ENCODE results near the gene PPP4R3B. TPM values are rescaled to one million over a fixed set of nuclear protein-coding genes. Genes with fewer than 3 reads are reported as not detected.

PPP4R3B gene
- polyA plus RNA-seq, 1 donor (not counting 4 experiments of a cell fraction or from before 2014, with no cell fraction given) = 30.1 TPM

DNA sequence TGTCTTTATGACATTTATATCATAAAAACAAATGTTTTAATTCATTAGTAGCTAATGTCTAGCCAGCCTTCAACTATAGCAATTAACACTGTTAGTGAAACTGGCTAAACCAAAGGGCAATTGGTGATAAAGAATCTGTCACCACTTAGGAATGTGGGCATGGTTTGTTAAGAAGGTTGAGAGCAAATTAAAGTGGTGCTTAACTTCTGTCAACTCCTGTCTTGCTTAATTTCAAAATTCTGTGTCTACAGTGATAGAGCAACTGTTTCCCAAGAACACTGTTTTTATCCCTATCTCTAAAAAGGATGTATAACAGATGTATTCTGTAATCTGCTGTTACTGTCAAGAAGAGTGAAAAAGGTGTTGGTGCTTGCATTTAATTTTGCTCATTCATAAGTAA lies 61.4 kb downstream of the PPP4R3B start:
- no peak overlapping the region for H3K9ac ChIP-seq (ENCODE audit: control insufficient read depth, extremely low read depth, insufficient read depth, low read length)
- no peaks in the 10 kb centered on the region for H4K20me1 ChIP-seq (ENCODE audit: control insufficient read depth, extremely low read depth, insufficient read depth, low read length)
- H3K4me3 ChIP-seq (ENCODE audit: control insufficient read depth in 2 of 3, extremely low read depth in 1 of 3, insufficient read depth in 2 of 3, low read depth in 1 of 3, low read length in 3 of 3) = no peak overlapping the region
- peaks cover 11% of the 10 kb centered on the region for H3K4me1 ChIP-seq (ENCODE audit: control insufficient read depth, extremely low read depth, insufficient read depth, low read length)
- H3K4me2 ChIP-seq (ENCODE audit: control insufficient read depth, extremely low read depth, insufficient read depth, low read depth, low read length) = no peak overlapping the region
- dilution Hi-C loops (cut with MboI; ENCODE audit: extremely low pct_ligation_motif_present, low sequenced_read_pairs) = no loop called here
- H3K79me2 ChIP-seq (ENCODE audit: control insufficient read depth, insufficient read depth, low read length) = no peaks in the 10 kb centered on the region
- DNase-seq (ENCODE audit: low read depth, low spot score) (no peak), FAIRE-seq (peak; percentile 79)
- H3K9me3 ChIP-seq (ENCODE audit: control insufficient read depth, low read depth, low read length) = no peaks in the 10 kb centered on the region
- peaks cover 11 to 12% of the 10 kb centered on the region in 2 experiments for H3K36me3 ChIP-seq (ENCODE audit: control insufficient read depth in 2 of 2, extremely low read depth in 1 of 2, insufficient read depth in 2 of 2, low read length in 2 of 2)
- H2AFZ ChIP-seq (ENCODE audit: control insufficient read depth, low read length) = no peak overlapping the region
- no peaks in the 10 kb centered on the region for H3K27me3 ChIP-seq (ENCODE audit: control insufficient read depth, extremely low read depth, insufficient read depth, low read length)
- H3K27ac ChIP-seq (ENCODE audit: control insufficient read depth, insufficient read depth, low read length) = no peak overlapping the region
- no peaks in the 10 kb centered on the region for H3K9me1 ChIP-seq (ENCODE audit: control insufficient read depth, extremely low read depth, insufficient read depth, low read length)
- TF ChIP-seq, protein P1, sequence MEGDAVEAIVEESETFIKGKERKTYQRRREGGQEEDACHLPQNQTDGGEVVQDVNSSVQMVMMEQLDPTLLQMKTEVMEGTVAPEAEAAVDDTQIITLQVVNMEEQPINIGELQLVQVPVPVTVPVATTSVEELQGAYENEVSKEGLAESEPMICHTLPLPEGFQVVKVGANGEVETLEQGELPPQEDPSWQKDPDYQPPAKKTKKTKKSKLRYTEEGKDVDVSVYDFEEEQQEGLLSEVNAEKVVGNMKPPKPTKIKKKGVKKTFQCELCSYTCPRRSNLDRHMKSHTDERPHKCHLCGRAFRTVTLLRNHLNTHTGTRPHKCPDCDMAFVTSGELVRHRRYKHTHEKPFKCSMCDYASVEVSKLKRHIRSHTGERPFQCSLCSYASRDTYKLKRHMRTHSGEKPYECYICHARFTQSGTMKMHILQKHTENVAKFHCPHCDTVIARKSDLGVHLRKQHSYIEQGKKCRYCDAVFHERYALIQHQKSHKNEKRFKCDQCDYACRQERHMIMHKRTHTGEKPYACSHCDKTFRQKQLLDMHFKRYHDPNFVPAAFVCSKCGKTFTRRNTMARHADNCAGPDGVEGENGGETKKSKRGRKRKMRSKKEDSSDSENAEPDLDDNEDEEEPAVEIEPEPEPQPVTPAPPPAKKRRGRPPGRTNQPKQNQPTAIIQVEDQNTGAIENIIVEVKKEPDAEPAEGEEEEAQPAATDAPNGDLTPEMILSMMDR (optimal IDR thresholded peaks at IDR 0.05 in 1 of 3, IDR thresholded peaks at IDR 0.05 in 1 of 3, conservative IDR thresholded peaks at IDR 0.05 in 1 of 3; ENCODE audit: extremely low read depth in 1 of 3, insufficient read depth in 2 of 3, low read length in 3 of 3) = no peak
- TF ChIP-seq EZH2 (IDR thresholded peaks at IDR 0.05; ENCODE audit: low read length) = no peak

DNA sequence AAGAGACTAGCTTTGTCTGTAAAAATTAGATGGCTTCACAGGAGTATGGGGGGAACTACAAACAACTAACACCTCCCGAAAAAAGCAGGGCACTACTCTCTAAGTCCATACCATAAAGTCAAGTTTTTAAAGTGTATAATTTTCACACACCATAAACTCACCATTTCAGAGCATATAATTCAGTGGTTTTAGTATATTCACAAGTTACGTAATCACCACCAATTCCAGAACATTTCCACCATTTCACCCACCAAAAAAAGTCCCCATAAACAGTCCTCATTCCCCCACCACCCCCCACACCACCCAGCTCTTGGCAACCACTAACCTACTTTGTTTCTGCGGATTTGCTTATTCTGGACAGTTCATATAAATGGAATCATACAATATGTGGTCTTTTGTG lies 64.1 kb downstream of the PPP4R3B start:
- Histone ChIP-seq H3K4me1 (ENCODE audit: control insufficient read depth, extremely low read depth, insufficient read depth, low read length) (peaks cover 11% of the 10 kb centered on the region), H3K27ac (ENCODE audit: control insufficient read depth, insufficient read depth, low read length) (no peak overlapping the region), H3K9ac (ENCODE audit: control insufficient read depth, extremely low read depth, insufficient read depth, low read length) (no peak overlapping the region), H3K4me2 (ENCODE audit: control insufficient read depth, extremely low read depth, insufficient read depth, low read depth, low read length) (no peak overlapping the region), H3K27me3 (ENCODE audit: control insufficient read depth, extremely low read depth, insufficient read depth, low read length) (no peaks in the 10 kb centered on the region), H3K36me3 (ENCODE audit: control insufficient read depth in 2 of 2, extremely low read depth in 1 of 2, insufficient read depth in 2 of 2, low read length in 2 of 2) (peaks cover 7 to 9% of the 10 kb centered on the region in 2 experiments), H3K9me1 (ENCODE audit: control insufficient read depth, extremely low read depth, insufficient read depth, low read length) (no peaks in the 10 kb centered on the region), H3K79me2 (ENCODE audit: control insufficient read depth, insufficient read depth, low read length) (no peaks in the 10 kb centered on the region), H3K9me3 (ENCODE audit: control insufficient read depth, low read depth, low read length) (no peaks in the 10 kb centered on the region), H4K20me1 (ENCODE audit: control insufficient read depth, extremely low read depth, insufficient read depth, low read length) (no peaks in the 10 kb centered on the region), H3K4me3 (ENCODE audit: control insufficient read depth in 2 of 3, extremely low read depth in 1 of 3, insufficient read depth in 2 of 3, low read depth in 1 of 3, low read length in 3 of 3) (no peak overlapping the region), H2AFZ (ENCODE audit: control insufficient read depth, low read length) (no peak overlapping the region)
- no peak for DNase-seq (ENCODE audit: low read depth, low spot score)
- dilution Hi-C loops (cut with MboI; ENCODE audit: extremely low pct_ligation_motif_present, low sequenced_read_pairs) = no loop called here
- FAIRE-seq = no peak
- TF ChIP-seq, protein P1 (optimal IDR thresholded peaks at IDR 0.05 in 1 of 3, IDR thresholded peaks at IDR 0.05 in 1 of 3, conservative IDR thresholded peaks at IDR 0.05 in 1 of 3; ENCODE audit: extremely low read depth in 1 of 3, insufficient read depth in 2 of 3, low read length in 3 of 3) = no peak
- no peak for TF ChIP-seq EZH2 (IDR thresholded peaks at IDR 0.05; ENCODE audit: low read length)
